Fibroblast of the aortic adventitia (primary cell): ENCODE results near the gene PAQR7. TPM values are rescaled to one million over a fixed set of nuclear protein-coding genes. Genes with fewer than 3 reads are reported as not detected.

Source experiments
- DNase-seq: peaks from one replicate; pipeline ENCODE4 v3.0.0-alpha.2; 2010; ENCODE audit warnings: low read depth
- H3K4me3 ChIP-seq: 2 replicates; pipeline ENCODE4 v1.5.1; 2011; ENCODE audit warnings: low read depth, mild to moderate bottlenecking, control low read depth, low read length, moderate library complexity
- small RNA-seq: library from RNA; depleted of rRNA; stranded (forward); fragments of <200 nt; gene quantifications from one replicate; pipeline ENCODE3, GENCODE V24; 2012
- total RNA-seq: library from RNA; depleted of rRNA; stranded (reverse); fragments of >200 nt; gene quantifications from 2 replicates; pipeline ENCODE4 v1.2.3, GENCODE V29; 2012; ENCODE audit warnings: low replicate concordance
- TF ChIP-seq, protein P1 (sequence below): IDR thresholded peaks from 2 replicates; pipeline ENCODE4 v1.5.1; 2011; ENCODE audit warnings: mild to moderate bottlenecking, low read length, control low read depth, inconsistent platforms; ENCODE audit not compliant: insufficient read depth

PAQR7 gene
- total RNA-seq, 1 donor, result 6.9 TPM

GRCh38 chr1:25815208-25816111, 60.0 kb downstream of the PAQR7 start:
- TF ChIP-seq, protein P1, sequence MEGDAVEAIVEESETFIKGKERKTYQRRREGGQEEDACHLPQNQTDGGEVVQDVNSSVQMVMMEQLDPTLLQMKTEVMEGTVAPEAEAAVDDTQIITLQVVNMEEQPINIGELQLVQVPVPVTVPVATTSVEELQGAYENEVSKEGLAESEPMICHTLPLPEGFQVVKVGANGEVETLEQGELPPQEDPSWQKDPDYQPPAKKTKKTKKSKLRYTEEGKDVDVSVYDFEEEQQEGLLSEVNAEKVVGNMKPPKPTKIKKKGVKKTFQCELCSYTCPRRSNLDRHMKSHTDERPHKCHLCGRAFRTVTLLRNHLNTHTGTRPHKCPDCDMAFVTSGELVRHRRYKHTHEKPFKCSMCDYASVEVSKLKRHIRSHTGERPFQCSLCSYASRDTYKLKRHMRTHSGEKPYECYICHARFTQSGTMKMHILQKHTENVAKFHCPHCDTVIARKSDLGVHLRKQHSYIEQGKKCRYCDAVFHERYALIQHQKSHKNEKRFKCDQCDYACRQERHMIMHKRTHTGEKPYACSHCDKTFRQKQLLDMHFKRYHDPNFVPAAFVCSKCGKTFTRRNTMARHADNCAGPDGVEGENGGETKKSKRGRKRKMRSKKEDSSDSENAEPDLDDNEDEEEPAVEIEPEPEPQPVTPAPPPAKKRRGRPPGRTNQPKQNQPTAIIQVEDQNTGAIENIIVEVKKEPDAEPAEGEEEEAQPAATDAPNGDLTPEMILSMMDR, result no peak
- no peak for DNase-seq
- H3K4me3 ChIP-seq, result no peak overlapping the region

DNA sequence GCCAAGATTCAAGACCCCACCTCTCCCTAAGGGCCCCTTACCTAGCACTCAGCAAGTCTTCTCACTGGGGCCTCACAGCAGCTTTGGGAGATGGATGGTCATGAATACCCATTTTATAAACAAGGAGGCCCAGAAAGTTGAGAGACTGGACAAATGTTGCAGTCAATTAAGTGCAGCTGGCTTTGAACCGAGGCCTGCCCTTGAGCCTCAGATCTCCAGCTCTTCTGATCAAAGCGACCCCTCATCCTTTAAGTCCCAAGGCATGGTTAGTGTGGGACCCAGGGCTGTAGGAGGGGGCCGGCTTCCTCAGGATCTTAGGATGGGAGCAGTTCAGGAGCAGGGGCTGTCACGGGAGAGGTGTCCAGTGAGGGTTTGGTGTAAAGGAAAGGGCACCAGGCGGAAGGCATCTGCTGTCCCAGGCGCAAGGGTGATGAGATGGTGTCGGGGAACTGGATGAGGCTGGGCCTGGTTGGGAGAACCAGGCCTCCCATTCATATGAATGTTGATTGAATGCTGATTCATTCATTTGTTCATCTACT, 60.9 kb downstream of the PAQR7 start:
- TF ChIP-seq, protein P1, result no peak
- no peak for DNase-seq
- no peak overlapping the region for H3K4me3 ChIP-seq

GRCh38 chr1:25813734-25814471, 61.6 kb downstream of the PAQR7 start:
- no peak for DNase-seq
- H3K4me3 ChIP-seq, result no peak overlapping the region
- TF ChIP-seq, protein P1, result no peak

GRCh38 chr1:25813071-25813733, 62.3 kb downstream of the PAQR7 start:
- no peak for DNase-seq
- no peak overlapping the region for H3K4me3 ChIP-seq
- TF ChIP-seq, protein P1, result no peak

Small RNA genes lying within 50 kb of the gene (small RNA-seq; reads per million reads assigned to genes)
- gene AL033528.1, result not detected
- gene RF00019, result not detected
- not detected for gene SNRPFP2

Other genes with a start within 250 kb of the PAQR7 start
- gene SELENON, start 75.5 kb downstream of the PAQR7 start, total RNA-seq, result 10.2 and 35.0 TPM in 2 replicates
- 44.6 and 164 TPM in 2 replicates for gene MTFR1L, start 55.8 kb downstream of the PAQR7 start, total RNA-seq
- 4.8 TPM in 1 of 2 replicates, not detected in the other for gene AUNIP, start 16.3 kb downstream of the PAQR7 start, total RNA-seq
- gene STMN1, start 30.7 kb upstream of the PAQR7 start, total RNA-seq, result 89.5 and 137 TPM in 2 replicates
- gene PAFAH2, start 122.4 kb upstream of the PAQR7 start, total RNA-seq, result 8.7 and 9.8 TPM in 2 replicates
- gene EXTL1, start 146.1 kb upstream of the PAQR7 start, total RNA-seq, result 0.18 and 0.74 TPM in 2 replicates
- not detected in 2 replicates for gene SLC30A2, start 170.4 kb upstream of the PAQR7 start, total RNA-seq
- 0.09 and 1.5 TPM in 2 replicates for gene TRIM63, start 191.9 kb upstream of the PAQR7 start, total RNA-seq
- gene PDIK1L, start 236.1 kb upstream of the PAQR7 start, total RNA-seq, result 5.5 and 10.1 TPM in 2 replicates